WTC11 (cell line): ENCODE measurements around the gene MYH11. TPM values are rescaled to one million over a fixed set of nuclear protein-coding genes. Genes with fewer than 3 reads are reported as not detected.

Experiments used
- ATAC-seq: fragments of 200-7000 bp; cut with Tn5 transposase; 2 replicates; pipeline ENCODE4 v1.10.0; 2021; ENCODE audit warnings: mild to moderate bottlenecking, moderate library complexity
- CTCF ChIA-PET: fragments of 300-600 bp; sonication (Branson Sonifier 250); formaldehyde crosslinking; loops from one replicate; lab custom pipeline; 2021; ENCODE audit warnings: antibody characterized with exemption; lab: Charles Lee
- POLR2A ChIA-PET: fragments of 350-600 bp; sonication (Branson Sonifier 250); formaldehyde crosslinking; loops from one replicate; lab custom pipeline; 2021; ENCODE audit warnings: antibody characterized with exemption; lab: Charles Lee
- DNase-seq: peaks from one replicate; pipeline ENCODE4 v3.0.0; 2021; ENCODE audit warnings: low spot score
- H3K27ac Mint-ChIP-seq: 2 replicates; pipeline ENCODE4 v1.8.0; 2021; ENCODE audit warnings: mixed read lengths
- H3K27me3 Mint-ChIP-seq: 2 replicates; pipeline ENCODE4 v1.8.0; 2021; ENCODE audit warnings: low read depth, mild to moderate bottlenecking, moderate library complexity, mixed read lengths
- H3K36me3 Mint-ChIP-seq: 2 replicates; pipeline ENCODE4 v1.8.0; 2021; ENCODE audit warnings: mixed read lengths
- H3K4me1 Mint-ChIP-seq: 2 replicates; pipeline ENCODE4 v1.8.0; 2022; ENCODE audit warnings: mixed read lengths
- H3K4me3 Mint-ChIP-seq: 2 replicates; pipeline ENCODE4 v1.8.0; 2021; ENCODE audit warnings: mild to moderate bottlenecking, moderate library complexity, mixed read lengths
- H3K9me3 Mint-ChIP-seq: 2 replicates; pipeline ENCODE4 v1.8.0; 2021; ENCODE audit warnings: mixed read lengths
- CDX4 ChIP-seq: fragments of 250-450 bp; sonication (Bioruptor Pico); IDR thresholded peaks from 2 replicates; pipeline ENCODE4 v1.9.0; 2021; ENCODE audit warnings: moderate library complexity, mild to moderate bottlenecking, inconsistent platforms, borderline replicate concordance
- E2F5 ChIP-seq: sonication (generic); formaldehyde crosslinking; IDR thresholded peaks from 2 replicates; pipeline ENCODE4 v1.8.1; 2022; ENCODE audit warnings: mild to moderate bottlenecking, moderate library complexity, missing genetic modification reagents
- IRF2 ChIP-seq: sonication (generic); formaldehyde crosslinking; IDR thresholded peaks from 2 replicates; pipeline ENCODE4 v1.8.0; 2022; ENCODE audit warnings: low read depth, missing genetic modification reagents, borderline replicate concordance
- KAT7 ChIP-seq: sonication (generic); formaldehyde crosslinking; IDR thresholded peaks from 2 replicates; pipeline ENCODE4 v1.8.1; 2023; ENCODE audit warnings: missing genetic modification reagents, mild to moderate bottlenecking, borderline replicate concordance
- NFE2L1 ChIP-seq: sonication (generic); formaldehyde crosslinking; IDR thresholded peaks from 2 replicates; pipeline ENCODE4 v1.8.1; 2023; ENCODE audit warnings: missing genetic modification reagents
- NFYB ChIP-seq: sonication (generic); formaldehyde crosslinking; conservative IDR thresholded peaks from 2 replicates; pipeline ENCODE4 v1.8.0; 2022; ENCODE audit warnings: low read depth, missing genetic modification reagents
- SMAD4 ChIP-seq: sonication (generic); formaldehyde crosslinking; IDR thresholded peaks from 2 replicates; pipeline ENCODE4 v1.8.0; 2022; ENCODE audit warnings: mild to moderate bottlenecking, missing genetic modification reagents
- TEAD4 ChIP-seq: sonication (generic); formaldehyde crosslinking; IDR thresholded peaks from 2 replicates; pipeline ENCODE4 v1.8.0; 2022; ENCODE audit warnings: mild to moderate bottlenecking, missing genetic modification reagents
- ZNF121 ChIP-seq: sonication (generic); formaldehyde crosslinking; IDR thresholded peaks from 2 replicates; pipeline ENCODE4 v1.8.0; 2023; ENCODE audit warnings: missing genetic modification reagents
- ZNF232 ChIP-seq: sonication (generic); formaldehyde crosslinking; IDR thresholded peaks from 2 replicates; pipeline ENCODE4 v1.8.0; 2022; ENCODE audit warnings: mild to moderate bottlenecking, missing genetic modification reagents
- total RNA-seq: library from RNA; stranded (reverse); gene quantifications from 3 replicates; pipeline ENCODE4 v1.2.3, GENCODE V29; 2021
- TF ChIP-seq, protein P1 (sequence below): sonication (generic); formaldehyde crosslinking; IDR thresholded peaks from 2 replicates; pipeline ENCODE4 v1.8.0; 2022; ENCODE audit warnings: missing genetic modification reagents
- TF ChIP-seq, protein P2 (sequence below): fragments of 200-600 bp; IDR thresholded peaks from 2 replicates; pipeline ENCODE4 v1.8.0; 2022; ENCODE audit warnings: antibody characterized with exemption
- TF ChIP-seq, protein P3 (sequence below): sonication (generic); formaldehyde crosslinking; IDR thresholded peaks from 2 replicates; pipeline ENCODE4 v1.8.1; 2022; ENCODE audit warnings: missing genetic modification reagents, borderline replicate concordance
- TF ChIP-seq, protein P4 (sequence below): fragments of 250-450 bp; sonication (Bioruptor Pico); IDR thresholded peaks from 2 replicates; pipeline ENCODE4 v1.9.0; 2021; ENCODE audit warnings: mild to moderate bottlenecking, borderline replicate concordance
- TF ChIP-seq, protein P5 (sequence below): sonication (generic); formaldehyde crosslinking; IDR thresholded peaks from 2 replicates; pipeline ENCODE4 v1.8.1; 2022; ENCODE audit warnings: low read depth, mild to moderate bottlenecking, moderate library complexity, missing genetic modification reagents, borderline replicate concordance

MYH11 gene
- total RNA-seq, 1 experiment from 2014 or later = 0.74 TPM

DNA sequence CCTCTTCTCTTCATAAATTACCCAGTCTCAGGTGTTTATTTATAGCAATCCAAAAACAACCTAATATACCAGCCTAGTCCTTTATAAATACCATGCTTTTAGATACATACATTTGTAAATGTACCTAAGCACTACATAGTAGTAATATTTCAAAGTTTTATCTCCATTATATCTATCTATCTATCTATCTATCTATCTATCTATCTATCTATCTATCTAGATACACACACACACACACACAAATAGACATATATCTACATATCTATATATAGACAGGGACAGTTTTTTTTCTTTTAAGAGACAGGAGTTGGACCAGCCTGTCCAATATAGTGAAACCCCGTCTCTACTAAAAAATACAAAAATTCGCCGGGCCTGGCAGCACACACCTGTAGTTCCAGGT is 25.7 kb upstream of the MYH11 start (continued):
- no peak for TF ChIP-seq CDX4 (CRISPR knock-in tag)
- TF ChIP-seq, protein P1, sequence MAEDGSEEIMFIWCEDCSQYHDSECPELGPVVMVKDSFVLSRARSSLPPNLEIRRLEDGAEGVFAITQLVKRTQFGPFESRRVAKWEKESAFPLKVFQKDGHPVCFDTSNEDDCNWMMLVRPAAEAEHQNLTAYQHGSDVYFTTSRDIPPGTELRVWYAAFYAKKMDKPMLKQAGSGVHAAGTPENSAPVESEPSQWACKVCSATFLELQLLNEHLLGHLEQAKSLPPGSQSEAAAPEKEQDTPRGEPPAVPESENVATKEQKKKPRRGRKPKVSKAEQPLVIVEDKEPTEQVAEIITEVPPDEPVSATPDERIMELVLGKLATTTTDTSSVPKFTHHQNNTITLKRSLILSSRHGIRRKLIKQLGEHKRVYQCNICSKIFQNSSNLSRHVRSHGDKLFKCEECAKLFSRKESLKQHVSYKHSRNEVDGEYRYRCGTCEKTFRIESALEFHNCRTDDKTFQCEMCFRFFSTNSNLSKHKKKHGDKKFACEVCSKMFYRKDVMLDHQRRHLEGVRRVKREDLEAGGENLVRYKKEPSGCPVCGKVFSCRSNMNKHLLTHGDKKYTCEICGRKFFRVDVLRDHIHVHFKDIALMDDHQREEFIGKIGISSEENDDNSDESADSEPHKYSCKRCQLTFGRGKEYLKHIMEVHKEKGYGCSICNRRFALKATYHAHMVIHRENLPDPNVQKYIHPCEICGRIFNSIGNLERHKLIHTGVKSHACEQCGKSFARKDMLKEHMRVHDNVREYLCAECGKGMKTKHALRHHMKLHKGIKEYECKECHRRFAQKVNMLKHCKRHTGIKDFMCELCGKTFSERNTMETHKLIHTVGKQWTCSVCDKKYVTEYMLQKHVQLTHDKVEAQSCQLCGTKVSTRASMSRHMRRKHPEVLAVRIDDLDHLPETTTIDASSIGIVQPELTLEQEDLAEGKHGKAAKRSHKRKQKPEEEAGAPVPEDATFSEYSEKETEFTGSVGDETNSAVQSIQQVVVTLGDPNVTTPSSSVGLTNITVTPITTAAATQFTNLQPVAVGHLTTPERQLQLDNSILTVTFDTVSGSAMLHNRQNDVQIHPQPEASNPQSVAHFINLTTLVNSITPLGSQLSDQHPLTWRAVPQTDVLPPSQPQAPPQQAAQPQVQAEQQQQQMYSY (CRISPR knock-in tag) = no peak
- TF ChIP-seq SMAD4 = no peak
- no peak for TF ChIP-seq TEAD4 (CRISPR knock-in tag)
- no peak for TF ChIP-seq NFE2L1 (CRISPR knock-in tag)
- TF ChIP-seq ZNF232 (CRISPR knock-in tag) = no peak

DNA sequence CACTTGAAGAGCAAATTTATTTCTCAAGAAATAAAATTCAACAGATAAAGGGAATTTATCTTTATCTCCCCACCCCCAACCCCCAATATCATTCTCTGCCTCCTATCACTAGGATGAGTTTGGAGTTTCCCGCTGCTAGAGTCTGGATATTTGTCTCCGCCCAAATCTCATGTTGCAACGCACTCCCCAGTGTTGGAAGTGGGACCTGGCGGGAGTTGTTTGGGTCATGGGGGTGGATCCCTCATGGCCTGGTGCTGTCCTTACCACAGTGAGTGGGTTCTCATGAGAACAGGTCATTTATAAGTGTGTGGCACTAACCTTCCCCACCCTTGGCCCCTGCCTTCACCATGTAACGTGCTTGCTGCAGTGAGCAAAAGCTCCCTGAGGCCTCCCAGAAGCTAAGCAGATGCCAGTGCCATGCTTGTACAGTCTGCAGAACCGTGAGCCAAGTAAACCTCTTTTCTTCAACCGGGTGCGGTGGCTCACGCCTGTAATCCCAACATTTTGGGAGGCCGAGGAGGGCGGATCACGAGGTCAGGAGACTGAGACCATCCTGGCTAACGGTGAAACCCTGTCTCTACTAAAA is 25.1 kb upstream of the MYH11 start:
- Mint-ChIP-seq H3K27me3 (no peaks in the 10 kb centered on the region), H3K36me3 (peaks cover 30% of the 10 kb centered on the region)
- ATAC-seq = no peak

More for the DNA sequence above, 25.1 kb upstream of the MYH11 start:
- Mint-ChIP-seq H3K4me1 (peaks cover 4% of the 10 kb centered on the region; the same call in 1 of the 2 replicates), H3K27ac (no peak overlapping the region), H3K4me3 (no peak overlapping the region), H3K9me3 (no peaks in the 10 kb centered on the region)
- ChIA-PET POLR2A (no interaction called here), CTCF (no interaction called here)
- DNase-seq = no peak
- TF ChIP-seq NFYB (CRISPR knock-in tag) (no peak), KAT7 (no peak), ZNF121 (CRISPR knock-in tag) (no peak), TEAD4 (CRISPR knock-in tag) (no peak), IRF2 (no peak), E2F5 (CRISPR knock-in tag) (no peak)
- TF ChIP-seq, protein P2, sequence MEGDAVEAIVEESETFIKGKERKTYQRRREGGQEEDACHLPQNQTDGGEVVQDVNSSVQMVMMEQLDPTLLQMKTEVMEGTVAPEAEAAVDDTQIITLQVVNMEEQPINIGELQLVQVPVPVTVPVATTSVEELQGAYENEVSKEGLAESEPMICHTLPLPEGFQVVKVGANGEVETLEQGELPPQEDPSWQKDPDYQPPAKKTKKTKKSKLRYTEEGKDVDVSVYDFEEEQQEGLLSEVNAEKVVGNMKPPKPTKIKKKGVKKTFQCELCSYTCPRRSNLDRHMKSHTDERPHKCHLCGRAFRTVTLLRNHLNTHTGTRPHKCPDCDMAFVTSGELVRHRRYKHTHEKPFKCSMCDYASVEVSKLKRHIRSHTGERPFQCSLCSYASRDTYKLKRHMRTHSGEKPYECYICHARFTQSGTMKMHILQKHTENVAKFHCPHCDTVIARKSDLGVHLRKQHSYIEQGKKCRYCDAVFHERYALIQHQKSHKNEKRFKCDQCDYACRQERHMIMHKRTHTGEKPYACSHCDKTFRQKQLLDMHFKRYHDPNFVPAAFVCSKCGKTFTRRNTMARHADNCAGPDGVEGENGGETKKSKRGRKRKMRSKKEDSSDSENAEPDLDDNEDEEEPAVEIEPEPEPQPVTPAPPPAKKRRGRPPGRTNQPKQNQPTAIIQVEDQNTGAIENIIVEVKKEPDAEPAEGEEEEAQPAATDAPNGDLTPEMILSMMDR = no peak
- TF ChIP-seq, protein P3, sequence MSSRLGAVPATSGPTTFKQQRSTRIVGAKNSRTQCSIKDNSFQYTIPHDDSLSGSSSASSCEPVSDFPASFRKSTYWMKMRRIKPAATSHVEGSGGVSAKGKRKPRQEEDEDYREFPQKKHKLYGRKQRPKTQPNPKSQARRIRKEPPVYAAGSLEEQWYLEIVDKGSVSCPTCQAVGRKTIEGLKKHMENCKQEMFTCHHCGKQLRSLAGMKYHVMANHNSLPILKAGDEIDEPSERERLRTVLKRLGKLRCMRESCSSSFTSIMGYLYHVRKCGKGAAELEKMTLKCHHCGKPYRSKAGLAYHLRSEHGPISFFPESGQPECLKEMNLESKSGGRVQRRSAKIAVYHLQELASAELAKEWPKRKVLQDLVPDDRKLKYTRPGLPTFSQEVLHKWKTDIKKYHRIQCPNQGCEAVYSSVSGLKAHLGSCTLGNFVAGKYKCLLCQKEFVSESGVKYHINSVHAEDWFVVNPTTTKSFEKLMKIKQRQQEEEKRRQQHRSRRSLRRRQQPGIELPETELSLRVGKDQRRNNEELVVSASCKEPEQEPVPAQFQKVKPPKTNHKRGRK (CRISPR knock-in tag) = no peak
- TF ChIP-seq, protein P4, sequence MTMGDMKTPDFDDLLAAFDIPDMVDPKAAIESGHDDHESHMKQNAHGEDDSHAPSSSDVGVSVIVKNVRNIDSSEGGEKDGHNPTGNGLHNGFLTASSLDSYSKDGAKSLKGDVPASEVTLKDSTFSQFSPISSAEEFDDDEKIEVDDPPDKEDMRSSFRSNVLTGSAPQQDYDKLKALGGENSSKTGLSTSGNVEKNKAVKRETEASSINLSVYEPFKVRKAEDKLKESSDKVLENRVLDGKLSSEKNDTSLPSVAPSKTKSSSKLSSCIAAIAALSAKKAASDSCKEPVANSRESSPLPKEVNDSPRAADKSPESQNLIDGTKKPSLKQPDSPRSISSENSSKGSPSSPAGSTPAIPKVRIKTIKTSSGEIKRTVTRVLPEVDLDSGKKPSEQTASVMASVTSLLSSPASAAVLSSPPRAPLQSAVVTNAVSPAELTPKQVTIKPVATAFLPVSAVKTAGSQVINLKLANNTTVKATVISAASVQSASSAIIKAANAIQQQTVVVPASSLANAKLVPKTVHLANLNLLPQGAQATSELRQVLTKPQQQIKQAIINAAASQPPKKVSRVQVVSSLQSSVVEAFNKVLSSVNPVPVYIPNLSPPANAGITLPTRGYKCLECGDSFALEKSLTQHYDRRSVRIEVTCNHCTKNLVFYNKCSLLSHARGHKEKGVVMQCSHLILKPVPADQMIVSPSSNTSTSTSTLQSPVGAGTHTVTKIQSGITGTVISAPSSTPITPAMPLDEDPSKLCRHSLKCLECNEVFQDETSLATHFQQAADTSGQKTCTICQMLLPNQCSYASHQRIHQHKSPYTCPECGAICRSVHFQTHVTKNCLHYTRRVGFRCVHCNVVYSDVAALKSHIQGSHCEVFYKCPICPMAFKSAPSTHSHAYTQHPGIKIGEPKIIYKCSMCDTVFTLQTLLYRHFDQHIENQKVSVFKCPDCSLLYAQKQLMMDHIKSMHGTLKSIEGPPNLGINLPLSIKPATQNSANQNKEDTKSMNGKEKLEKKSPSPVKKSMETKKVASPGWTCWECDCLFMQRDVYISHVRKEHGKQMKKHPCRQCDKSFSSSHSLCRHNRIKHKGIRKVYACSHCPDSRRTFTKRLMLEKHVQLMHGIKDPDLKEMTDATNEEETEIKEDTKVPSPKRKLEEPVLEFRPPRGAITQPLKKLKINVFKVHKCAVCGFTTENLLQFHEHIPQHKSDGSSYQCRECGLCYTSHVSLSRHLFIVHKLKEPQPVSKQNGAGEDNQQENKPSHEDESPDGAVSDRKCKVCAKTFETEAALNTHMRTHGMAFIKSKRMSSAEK (CRISPR knock-in tag) = no peak
- TF ChIP-seq, protein P5, sequence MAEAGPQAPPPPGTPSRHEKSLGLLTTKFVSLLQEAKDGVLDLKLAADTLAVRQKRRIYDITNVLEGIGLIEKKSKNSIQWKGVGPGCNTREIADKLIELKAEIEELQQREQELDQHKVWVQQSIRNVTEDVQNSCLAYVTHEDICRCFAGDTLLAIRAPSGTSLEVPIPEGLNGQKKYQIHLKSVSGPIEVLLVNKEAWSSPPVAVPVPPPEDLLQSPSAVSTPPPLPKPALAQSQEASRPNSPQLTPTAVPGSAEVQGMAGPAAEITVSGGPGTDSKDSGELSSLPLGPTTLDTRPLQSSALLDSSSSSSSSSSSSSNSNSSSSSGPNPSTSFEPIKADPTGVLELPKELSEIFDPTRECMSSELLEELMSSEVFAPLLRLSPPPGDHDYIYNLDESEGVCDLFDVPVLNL (CRISPR knock-in tag) = no peak
